Stimulated activated naive CD8-positive, alpha-beta T cell treated with anti-CD3 and anti-CD28 coated beads, Interleukin-15, Interleukin-2, amounts not matched to agents 100 ng/mL and 50 ng/mL, for 24 hours (primary cell): ENCODE measurements around the gene LIG1.
"Not testable (repeated sequence)": the region's sequence is repeated elsewhere in the genome, so short reads cannot be mapped to it uniquely, and the experiment has no call there.

ENCODE experiments used
- H3K27ac Mint-ChIP-seq: one replicate; pipeline ENCODE4 v1.8.0; 2021; ENCODE audit warnings: mild to moderate bottlenecking, mixed read lengths
- H3K27me3 Mint-ChIP-seq: one replicate; pipeline ENCODE4 v1.8.0; 2021; ENCODE audit warnings: mixed read lengths
- H3K36me3 Mint-ChIP-seq: one replicate; pipeline ENCODE4 v1.8.0; 2021; ENCODE audit warnings: low read depth, mixed read lengths
- H3K4me1 Mint-ChIP-seq: one replicate; pipeline ENCODE4 v1.8.0; 2021; ENCODE audit warnings: low read depth, mixed read lengths
- H3K4me3 Mint-ChIP-seq: one replicate; pipeline ENCODE4 v1.8.0; 2021; ENCODE audit warnings: mild to moderate bottlenecking, mixed read lengths
- H3K9me3 Mint-ChIP-seq: one replicate; pipeline ENCODE4 v1.8.0; 2021; ENCODE audit warnings: mixed read lengths

The LIG1 gene

GRCh38 chr19:48120505-48120904, 49.6 kb downstream of the LIG1 start:
- H3K36me3 Mint-ChIP-seq, result peaks cover 64% of the 10 kb centered on the region
- H3K27me3 Mint-ChIP-seq, result no peaks in the 10 kb centered on the region
- H3K4me3 Mint-ChIP-seq, result no peak overlapping the region
- no peak overlapping the region for H3K27ac Mint-ChIP-seq
- no peaks in the 10 kb centered on the region for H3K9me3 Mint-ChIP-seq
- peaks cover 29% of the 10 kb centered on the region for H3K4me1 Mint-ChIP-seq

DNA sequence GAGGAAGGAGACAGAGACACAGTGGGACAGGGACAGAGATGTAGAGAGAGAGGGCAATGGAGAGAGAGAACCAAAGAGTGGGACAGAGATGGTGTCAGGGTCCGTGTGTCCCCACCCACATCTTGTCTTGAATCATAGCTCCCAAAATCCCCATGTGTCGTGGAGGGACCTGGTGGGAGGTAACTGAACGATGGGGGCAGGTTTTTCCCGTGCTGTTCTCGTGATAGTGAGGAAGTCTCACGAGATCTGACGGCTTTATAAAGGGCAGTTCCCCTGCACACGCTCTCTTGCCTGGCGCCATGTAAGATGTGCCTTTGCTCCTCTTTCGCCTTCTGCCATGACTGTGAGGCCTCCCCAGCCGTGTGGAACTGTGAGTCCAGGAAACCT, 52.0 kb downstream of the LIG1 start:
- no peaks in the 10 kb centered on the region for H3K9me3 Mint-ChIP-seq
- peak overlapping the region; percentile 85 for H3K27ac Mint-ChIP-seq
- H3K4me1 Mint-ChIP-seq, result peaks cover 19% of the 10 kb centered on the region
- no peaks in the 10 kb centered on the region for H3K27me3 Mint-ChIP-seq
- no peak overlapping the region for H3K4me3 Mint-ChIP-seq
- peaks cover 50% of the 10 kb centered on the region for H3K36me3 Mint-ChIP-seq

DNA sequence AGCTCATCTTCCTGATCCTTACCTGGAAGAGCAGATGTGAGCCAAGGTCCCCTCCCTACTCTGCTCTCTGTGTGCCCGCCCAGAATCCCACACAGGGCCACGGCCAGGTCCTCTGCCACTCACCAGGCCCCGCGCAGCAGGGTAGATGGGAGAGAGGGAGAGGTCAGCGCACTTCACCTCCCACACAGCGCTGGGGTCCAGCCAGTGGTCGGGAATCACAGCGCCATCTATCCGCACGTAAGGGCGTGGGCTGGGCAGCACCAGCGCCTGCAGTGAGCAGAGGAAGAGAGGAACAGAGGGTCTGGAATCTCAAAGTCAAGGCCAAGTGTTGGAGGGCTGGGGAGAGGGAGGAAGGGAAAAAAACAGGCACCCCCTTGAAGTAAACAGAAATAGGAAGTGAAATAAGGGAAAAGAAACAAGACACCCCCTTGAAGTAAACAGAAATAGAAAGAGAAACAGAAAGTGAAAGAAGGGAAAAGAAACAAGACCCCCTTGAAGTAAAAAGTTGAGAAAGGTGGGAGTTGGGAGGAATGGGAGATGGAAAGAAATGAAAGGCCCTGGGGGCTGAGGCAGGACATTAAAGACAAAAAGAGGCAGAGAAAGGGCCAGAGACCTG, 52.5 kb downstream of the LIG1 start:
- H3K36me3 Mint-ChIP-seq, result peaks cover 45% of the 10 kb centered on the region
- H3K4me3 Mint-ChIP-seq, result no peak overlapping the region
- peak overlapping the region; percentile 85 for H3K27ac Mint-ChIP-seq
- peaks cover 19% of the 10 kb centered on the region for H3K4me1 Mint-ChIP-seq
- H3K27me3 Mint-ChIP-seq, result no peaks in the 10 kb centered on the region
- H3K9me3 Mint-ChIP-seq, result no peaks in the 10 kb centered on the region

GRCh38 chr19:48113190-48113917, 56.8 kb downstream of the LIG1 start:
- Mint-ChIP-seq H3K27me3 (no peaks in the 10 kb centered on the region), H3K9me3 (no peaks in the 10 kb centered on the region), H3K36me3 (peaks cover 20% of the 10 kb centered on the region), H3K4me1 (peaks cover 19% of the 10 kb centered on the region), H3K27ac (no peak overlapping the region), H3K4me3 (no peak overlapping the region)

- no peaks in the 10 kb centered on the region for H3K27me3 Mint-ChIP-seq
- H3K9me3 Mint-ChIP-seq, result no peaks in the 10 kb centered on the region
- H3K4me1 Mint-ChIP-seq, result peaks cover 17% of the 10 kb centered on the region
- no peak overlapping the region for H3K27ac Mint-ChIP-seq
- H3K4me3 Mint-ChIP-seq, result peak overlapping the region; percentile 84
- peaks cover 8% of the 10 kb centered on the region for H3K36me3 Mint-ChIP-seq
These were observed 58.9 kb downstream of the LIG1 start for GRCh38 chr19:48111280-48111679.

DNA sequence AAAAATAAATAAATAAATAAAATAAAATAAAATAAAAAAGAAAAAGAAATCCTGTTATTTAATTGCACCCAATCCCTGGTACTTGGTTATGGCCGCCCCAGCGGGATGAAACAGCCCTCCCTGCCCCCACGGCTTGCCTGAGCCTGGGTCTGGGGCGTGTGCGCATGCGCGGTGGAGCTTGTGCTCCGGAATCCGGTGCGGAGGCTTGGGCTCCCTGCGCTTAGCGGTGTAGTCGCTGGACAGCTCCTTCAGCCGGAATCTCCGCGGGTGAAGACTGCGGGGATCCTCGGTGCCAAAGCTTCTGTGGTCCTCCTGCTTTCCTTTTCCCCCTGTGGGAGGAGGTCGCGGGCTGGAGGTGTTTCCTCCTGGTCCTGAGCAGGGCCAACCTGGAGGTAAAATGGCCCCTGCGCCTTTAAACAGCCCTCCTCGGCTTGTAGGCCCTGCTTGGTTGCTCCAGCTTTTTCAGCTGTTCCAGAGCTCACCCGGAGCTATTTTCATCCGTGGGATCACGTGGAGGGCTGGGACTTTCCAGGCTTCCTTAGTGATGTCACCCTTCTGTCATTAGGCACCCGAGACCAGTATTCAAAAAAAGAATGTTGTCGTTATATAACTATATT, 59.7 kb downstream of the LIG1 start, which contains the start of gene PLA2G4C:
Gene PLA2G4C, minus strand, starts transcription at position 468 of the 617 bp plus-strand sequence. CDS start 4,288 bp downstream, outside the sequence.
- Mint-ChIP-seq H3K4me1 (peaks cover 17% of the 10 kb centered on the region), H3K9me3 (no peaks in the 10 kb centered on the region)

DNA sequence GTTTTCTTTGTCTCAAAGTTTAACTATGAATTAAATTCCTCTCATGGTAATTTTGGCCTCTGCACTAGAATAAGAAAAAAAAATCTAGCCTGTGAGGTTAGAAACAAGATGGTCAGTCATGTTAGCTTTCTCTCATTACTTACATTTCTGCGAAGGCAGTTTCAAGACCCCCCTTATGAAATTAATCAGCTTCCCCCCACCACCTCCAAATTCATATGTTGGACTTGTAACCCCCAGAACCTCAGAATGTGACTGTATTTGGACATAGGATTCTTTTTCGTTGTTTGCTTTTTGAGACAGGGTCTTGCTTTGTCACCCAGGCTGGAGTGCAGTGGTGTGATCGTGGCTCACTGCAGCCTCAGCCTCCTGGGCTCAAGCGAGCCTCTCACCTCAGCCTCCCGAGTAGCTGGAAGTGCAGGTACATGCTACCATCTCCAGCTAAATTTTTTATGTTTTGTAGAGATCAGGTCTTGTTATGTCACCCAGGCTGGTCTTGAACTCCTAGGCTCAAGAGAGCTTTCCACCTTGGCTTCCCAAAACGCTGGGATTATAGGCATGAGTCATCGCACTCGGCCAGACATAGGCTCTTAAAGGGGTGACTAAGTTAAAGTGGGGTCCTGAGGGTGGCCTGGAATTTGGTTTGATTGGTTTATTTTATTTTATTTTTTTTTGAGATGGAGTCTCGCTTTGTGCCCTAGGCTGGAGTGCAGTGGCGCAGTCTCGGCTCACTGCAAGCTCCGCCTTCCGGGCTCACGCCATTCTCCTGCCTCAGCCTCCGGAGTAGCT, 61.0 kb downstream of the LIG1 start:
- Mint-ChIP-seq H3K4me1 (peaks cover 17% of the 10 kb centered on the region), H3K36me3 (peaks cover 1% of the 10 kb centered on the region), H3K9me3 (no peaks in the 10 kb centered on the region), H3K4me3 (peak overlapping the region; percentile 35), H3K27ac (no peak overlapping the region), H3K27me3 (no peaks in the 10 kb centered on the region)

More for the DNA sequence above, 59.7 kb downstream of the LIG1 start, which contains the start of gene PLA2G4C:
- Mint-ChIP-seq H3K4me3 (peak within 1 kb of the TSS; percentile 84), H3K27me3 (no peaks in the 10 kb centered on the region), H3K36me3 (peaks cover 4% of the 10 kb centered on the region), H3K27ac (peak within 1 kb of the TSS; percentile 87)

- H3K27me3 Mint-ChIP-seq, result no peaks in the 10 kb centered on the region
- no peak overlapping the region for H3K27ac Mint-ChIP-seq
- peaks cover 7% of the 10 kb centered on the region for H3K4me1 Mint-ChIP-seq
- no peak overlapping the region for H3K4me3 Mint-ChIP-seq
- H3K36me3 Mint-ChIP-seq, result no peaks in the 10 kb centered on the region
- no peaks in the 10 kb centered on the region for H3K9me3 Mint-ChIP-seq
These were observed 66.2 kb downstream of the LIG1 start for GRCh38 chr19:48103922-48104321.

GRCh38 chr19:48102870-48103751, 67.0 kb downstream of the LIG1 start:
- Mint-ChIP-seq H3K9me3 (no peaks in the 10 kb centered on the region), H3K36me3 (no peaks in the 10 kb centered on the region), H3K4me3 (no peak overlapping the region), H3K27me3 (no peaks in the 10 kb centered on the region), H3K27ac (no peak overlapping the region), H3K4me1 (peaks cover 7% of the 10 kb centered on the region)

GRCh38 chr19:48095612-48096175, 74.5 kb downstream of the LIG1 start:
- H3K27ac Mint-ChIP-seq, result no peak overlapping the region
- peaks cover 4% of the 10 kb centered on the region for H3K36me3 Mint-ChIP-seq
- H3K4me3 Mint-ChIP-seq, result no peak overlapping the region
- H3K4me1 Mint-ChIP-seq, result no peaks in the 10 kb centered on the region
- no peaks in the 10 kb centered on the region for H3K27me3 Mint-ChIP-seq
- H3K9me3 Mint-ChIP-seq, result peaks cover 8% of the 10 kb centered on the region

DNA sequence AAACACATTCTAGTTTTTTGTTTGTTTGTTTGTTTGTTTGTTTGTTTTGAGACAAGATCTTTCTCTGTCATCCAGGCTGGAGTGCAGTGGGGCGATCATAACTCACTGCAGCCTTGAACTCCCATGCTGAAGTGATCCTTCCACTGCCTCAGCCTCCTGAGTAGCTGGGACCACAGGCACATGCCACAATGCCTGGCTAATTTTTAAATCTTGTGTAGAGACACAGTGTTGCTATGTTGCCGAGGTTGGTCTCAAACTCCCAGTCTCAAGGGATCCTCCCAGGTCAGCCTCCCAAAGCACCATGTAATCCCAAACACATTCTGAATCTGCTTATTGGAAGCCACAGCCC, 75.3 kb downstream of the LIG1 start:
- Mint-ChIP-seq H3K36me3 (peaks cover 4% of the 10 kb centered on the region), H3K9me3 (peaks cover 8% of the 10 kb centered on the region), H3K4me3 (no peak overlapping the region), H3K27me3 (peaks cover 5% of the 10 kb centered on the region), H3K27ac (no peak overlapping the region), H3K4me1 (no peaks in the 10 kb centered on the region)

DNA sequence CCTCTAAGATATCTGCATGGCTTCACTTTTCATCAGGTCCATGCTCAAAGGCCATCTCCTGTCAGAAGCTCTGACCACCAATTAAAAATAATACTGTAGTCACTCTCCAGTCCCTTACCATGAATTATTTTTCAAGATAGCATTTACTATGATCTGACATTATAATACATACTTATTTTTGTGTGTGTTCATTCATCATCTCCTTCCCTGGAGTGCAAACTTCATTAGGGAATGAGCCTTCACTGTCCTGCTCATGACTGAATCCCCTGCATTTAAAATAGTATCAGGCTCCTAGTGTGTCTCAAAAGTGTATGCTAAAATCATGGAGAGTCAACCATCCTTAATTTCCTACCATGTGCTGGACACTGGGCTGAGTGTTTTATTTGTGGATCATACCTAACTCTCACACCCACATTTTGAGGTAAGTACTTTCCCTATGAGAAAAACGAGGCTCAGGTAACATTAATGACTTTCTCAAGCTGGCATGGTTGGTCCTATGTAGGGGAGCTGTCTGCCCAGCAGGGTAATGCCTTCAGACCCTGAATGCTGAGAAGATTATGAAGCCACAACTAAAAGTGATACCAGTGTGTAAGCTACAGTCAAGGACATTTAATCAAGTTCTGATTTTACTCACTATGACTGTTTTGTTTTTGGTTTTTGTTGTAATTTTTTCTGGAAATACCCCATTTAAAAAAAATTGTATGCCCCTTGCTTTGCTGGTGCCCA, 75.9 kb downstream of the LIG1 start:
- H3K9me3 Mint-ChIP-seq, result peaks cover 8% of the 10 kb centered on the region
- H3K4me1 Mint-ChIP-seq, result no peaks in the 10 kb centered on the region
- H3K27me3 Mint-ChIP-seq, result peaks cover 9% of the 10 kb centered on the region
- peaks cover 4% of the 10 kb centered on the region for H3K36me3 Mint-ChIP-seq
- no peak overlapping the region for H3K27ac Mint-ChIP-seq
- H3K4me3 Mint-ChIP-seq, result no peak overlapping the region

DNA sequence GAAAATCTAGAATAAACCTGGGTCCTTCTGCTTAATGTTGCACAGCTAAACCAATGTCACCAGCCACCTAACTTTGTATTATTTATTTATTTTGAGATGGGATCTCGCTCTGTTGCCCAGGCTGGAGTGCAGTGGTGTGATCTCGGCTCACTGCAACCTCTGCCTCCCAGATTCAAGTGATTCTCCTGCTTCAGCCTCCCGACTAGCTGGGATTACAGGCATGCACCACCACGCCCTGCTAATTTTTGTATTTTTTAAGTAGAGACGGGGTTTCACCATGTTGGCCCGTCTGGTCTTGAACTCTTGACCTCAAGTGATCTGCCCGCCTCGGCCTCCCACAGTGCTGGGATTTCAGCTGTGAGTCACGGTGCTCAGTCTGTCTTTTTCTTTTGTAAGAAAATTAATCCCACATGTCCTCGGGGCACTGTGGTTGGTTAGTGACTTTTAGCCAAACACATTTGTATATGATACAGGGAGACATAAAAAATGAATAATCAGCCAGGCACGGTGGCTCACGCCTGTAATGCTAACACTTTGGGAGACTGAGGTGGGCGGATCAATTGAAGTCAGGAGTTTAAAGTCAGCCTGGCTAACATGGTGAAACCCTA, 78.9 kb downstream of the LIG1 start:
- not testable (repeated sequence) for H3K36me3 Mint-ChIP-seq, H3K27ac Mint-ChIP-seq, H3K9me3 Mint-ChIP-seq, H3K4me1 Mint-ChIP-seq, H3K4me3 Mint-ChIP-seq
- peaks cover 19% of the 10 kb centered on the region for H3K27me3 Mint-ChIP-seq
